Mesodermal cell (in vitro differentiated cells): ENCODE measurements around the gene NRIP1.

Experiments
- H3K27ac ChIP-seq: 2 replicates; pipeline ENCODE4 v1.7.0; 2013; ENCODE audit warnings: mild to moderate bottlenecking, low read depth, low read length, moderate library complexity; ENCODE audit not compliant: severe bottlenecking
- H3K36me3 ChIP-seq: 2 replicates; pipeline ENCODE4 v1.7.1; 2013; ENCODE audit warnings: mild to moderate bottlenecking, low read length, moderate library complexity; ENCODE audit not compliant: control insufficient read depth, insufficient read depth
- H3K4me1 ChIP-seq: one replicate; pipeline ENCODE4 v1.7.1; 2013; ENCODE audit warnings: mild to moderate bottlenecking, low read length; ENCODE audit not compliant: insufficient read depth, control insufficient read depth, poor library complexity, severe bottlenecking
- H3K4me3 ChIP-seq: 2 replicates; pipeline ENCODE4 v1.7.0; 2013; ENCODE audit warnings: low read length, control low read depth, mild to moderate bottlenecking; ENCODE audit not compliant: insufficient read depth, poor library complexity, severe bottlenecking; ENCODE audit errors: extremely low read depth
- H3K9me3 ChIP-seq: 2 replicates; pipeline ENCODE4 v1.7.1; 2013; ENCODE audit warnings: mild to moderate bottlenecking, low read length, moderate library complexity; ENCODE audit not compliant: control insufficient read depth
- WGBS, 2 experiments: methylation state at CpG; one replicate each; pipeline ENCODE4 v1.1.5; 2013; ENCODE audit warnings: missing lambda C conversion rate in 2 of 2; ENCODE audit not compliant: insufficient coverage in 2 of 2; 5-methylcytosine and 5-hydroxymethylcytosine counted together

Gene NRIP1

GRCh38 chr21:14995226-14995625, 69.6 kb downstream of the NRIP1 start:
- Histone ChIP-seq H3K27ac (no peak overlapping the region), H3K4me1 (peaks cover 9% of the 10 kb centered on the region), H3K36me3 (peaks cover 6% of the 10 kb centered on the region), H3K9me3 (no peaks in the 10 kb centered on the region), H3K4me3 (no peak overlapping the region)
- WGBS, 2 experiments: no CpG with 5 or more reads among the region's 2 CpGs

- Histone ChIP-seq H3K27ac (no peak overlapping the region), H3K36me3 (peaks cover 11% of the 10 kb centered on the region), H3K4me1 (peaks cover 9% of the 10 kb centered on the region), H3K4me3 (no peak overlapping the region), H3K9me3 (no peaks in the 10 kb centered on the region)
- whole genome bisulfite sequencing, 2 experiments: 83% methylated on average over 1 of the region's 2 CpGs; no CpG with 5 or more reads in 1 of the 2 experiments
Measured at GRCh38 chr21:14993115-14993514, 71.7 kb downstream of the NRIP1 start.

GRCh38 chr21:14991957-14992356, 72.8 kb downstream of the NRIP1 start:
- Histone ChIP-seq H3K27ac (no peak overlapping the region), H3K4me1 (peaks cover 9% of the 10 kb centered on the region), H3K36me3 (peaks cover 22% of the 10 kb centered on the region), H3K9me3 (no peaks in the 10 kb centered on the region), H3K4me3 (no peak overlapping the region)
- WGBS, 2 experiments: 92 to 100% methylated on average over 2 to 4 of the region's 8 CpGs

- no CpG with 5 or more reads among the region's 2 CpGs for WGBS, 2 experiments
- peaks cover 3% of the 10 kb centered on the region for H3K4me1 ChIP-seq
- H3K36me3 ChIP-seq: peaks cover 33% of the 10 kb centered on the region
- H3K9me3 ChIP-seq: no peaks in the 10 kb centered on the region
- H3K4me3 ChIP-seq: no peak overlapping the region
- H3K27ac ChIP-seq: no peak overlapping the region
Measured at GRCh38 chr21:14989359-14989758, 75.4 kb downstream of the NRIP1 start.

GRCh38 chr21:14988760-14989159, 76.0 kb downstream of the NRIP1 start:
- H3K27ac ChIP-seq: no peak overlapping the region
- H3K4me3 ChIP-seq: no peak overlapping the region
- H3K36me3 ChIP-seq: peaks cover 39% of the 10 kb centered on the region
- peaks cover 3% of the 10 kb centered on the region for H3K4me1 ChIP-seq
- H3K9me3 ChIP-seq: peaks cover under 1% of the 10 kb centered on the region
- 50 to 80% methylated on average over 1 to 3 of the region's 3 CpGs for WGBS, 2 experiments

- 43% methylated on average over 3 of the region's 5 CpGs; no CpG with 5 or more reads in 1 of the 2 experiments for WGBS, 2 experiments
- no peak overlapping the region for H3K4me3 ChIP-seq
- no peak overlapping the region for H3K27ac ChIP-seq
- H3K9me3 ChIP-seq: peaks cover 3% of the 10 kb centered on the region
- peaks cover 47% of the 10 kb centered on the region for H3K36me3 ChIP-seq
- peaks cover 3% of the 10 kb centered on the region for H3K4me1 ChIP-seq
Measured at GRCh38 chr21:14987370-14988170, 77.2 kb downstream of the NRIP1 start.

- WGBS, 2 experiments: no CpG with 5 or more reads among the region's 3 CpGs
- peaks cover 46% of the 10 kb centered on the region for H3K36me3 ChIP-seq
- no peaks in the 10 kb centered on the region for H3K4me1 ChIP-seq
- H3K4me3 ChIP-seq: no peak overlapping the region
- peaks cover 3% of the 10 kb centered on the region for H3K9me3 ChIP-seq
- H3K27ac ChIP-seq: no peak overlapping the region
Measured at GRCh38 chr21:14985306-14985705, 79.5 kb downstream of the NRIP1 start.

GRCh38 chr21:14982336-14982735, 82.5 kb downstream of the NRIP1 start:
- WGBS, 2 experiments: 73% methylated on average over 3 of the region's 3 CpGs; no CpG with 5 or more reads in 1 of the 2 experiments
- Histone ChIP-seq H3K27ac (no peak overlapping the region), H3K36me3 (peaks cover 29% of the 10 kb centered on the region), H3K4me1 (no peaks in the 10 kb centered on the region), H3K4me3 (no peak overlapping the region), H3K9me3 (peaks cover 3% of the 10 kb centered on the region)

GRCh38 chr21:14981246-14981645, 83.6 kb downstream of the NRIP1 start:
- H3K27ac ChIP-seq: no peak overlapping the region
- H3K36me3 ChIP-seq: peaks cover 23% of the 10 kb centered on the region
- H3K4me3 ChIP-seq: no peak overlapping the region
- H3K9me3 ChIP-seq: peaks cover 3% of the 10 kb centered on the region
- no peaks in the 10 kb centered on the region for H3K4me1 ChIP-seq
- 90 to 100% methylated on average over 1 to 3 of the region's 5 CpGs for WGBS, 2 experiments

- Histone ChIP-seq H3K4me1 (no peaks in the 10 kb centered on the region), H3K9me3 (peaks cover 3% of the 10 kb centered on the region), H3K27ac (no peak overlapping the region), H3K4me3 (no peak overlapping the region), H3K36me3 (peaks cover 24% of the 10 kb centered on the region)
Measured at GRCh38 chr21:14979264-14979663, 85.5 kb downstream of the NRIP1 start.

- Histone ChIP-seq H3K4me1 (no peaks in the 10 kb centered on the region), H3K27ac (no peak overlapping the region), H3K36me3 (peaks cover 11% of the 10 kb centered on the region), H3K4me3 (no peak overlapping the region), H3K9me3 (no peaks in the 10 kb centered on the region)
- WGBS, 2 experiments: 96 to 97% methylated on average over 3 of the region's 5 CpGs
Measured at GRCh38 chr21:14977814-14978213, 87.0 kb downstream of the NRIP1 start.
